GM06990 (cell line): ENCODE data around the gene SLC35A3.

Experiments used
- DNase-seq: peaks from one replicate; pipeline ENCODE4 v3.0.0-alpha.2; 2011; ENCODE audit not compliant: insufficient read length; ENCODE audit errors: extremely low read depth
- H3K27me3 ChIP-seq: replicated peaks from 2 replicates; pipeline ENCODE4 v1.6.0; 2011; ENCODE audit warnings: low read length; ENCODE audit not compliant: control insufficient read depth, insufficient read depth
- H3K36me3 ChIP-seq: 2 replicates; pipeline ENCODE4 v1.5.1; 2011; ENCODE audit warnings: low read length; ENCODE audit not compliant: control insufficient read depth, insufficient read depth
- H3K4me3 ChIP-seq: replicated peaks from 2 replicates; pipeline ENCODE4 v1.5.1; 2011; ENCODE audit warnings: low read depth, mild to moderate bottlenecking, control low read depth, low read length
- CTCF ChIP-seq: IDR thresholded peaks from 2 replicates; pipeline ENCODE4 v1.5.1; 2011; ENCODE audit warnings: low read length, control low read depth, mild to moderate bottlenecking, inconsistent platforms; ENCODE audit not compliant: insufficient read depth, poor library complexity, severe bottlenecking

The SLC35A3 gene

GRCh38 chr1:100065183-100065968 lies 95.6 kb downstream of the SLC35A3 start:
- Histone ChIP-seq H3K27me3 (no peaks in the 10 kb centered on the region), H3K4me3 (no peak overlapping the region), H3K36me3 (peaks cover 10% of the 10 kb centered on the region)
- no peak for DNase-seq
- no peak for TF ChIP-seq CTCF

GRCh38 chr1:100065969-100066227 lies 96.1 kb downstream of the SLC35A3 start:
- no peak for DNase-seq
- no peaks in the 10 kb centered on the region for H3K27me3 ChIP-seq
- H3K36me3 ChIP-seq, result peaks cover 10% of the 10 kb centered on the region
- no peak overlapping the region for H3K4me3 ChIP-seq
- no peak for TF ChIP-seq CTCF

- no peak for DNase-seq
- H3K27me3 ChIP-seq, result no peaks in the 10 kb centered on the region
- no peak overlapping the region for H3K4me3 ChIP-seq
- peaks cover 19% of the 10 kb centered on the region for H3K36me3 ChIP-seq
- TF ChIP-seq CTCF, result no peak
Observed at GRCh38 chr1:100070201-100070939, 100.6 kb downstream of the SLC35A3 start.

- Histone ChIP-seq H3K4me3 (no peak overlapping the region), H3K36me3 (peaks cover 10% of the 10 kb centered on the region), H3K27me3 (no peaks in the 10 kb centered on the region)
- no peak for DNase-seq
- TF ChIP-seq CTCF, result no peak
Observed at GRCh38 chr1:100073531-100073930, 103.7 kb downstream of the SLC35A3 start.

- peaks cover 10% of the 10 kb centered on the region for H3K36me3 ChIP-seq
- no peak overlapping the region for H3K4me3 ChIP-seq
- TF ChIP-seq CTCF, result no peak
- no peaks in the 10 kb centered on the region for H3K27me3 ChIP-seq
- no peak for DNase-seq
Observed at GRCh38 chr1:100074604-100075395, 105.0 kb downstream of the SLC35A3 start.
